Breast epithelium (tissue), 4 donors: Measurements from ENCODE around the gene SLC66A2. TPM values are rescaled to one million over a fixed set of nuclear protein-coding genes. Genes with fewer than 3 reads are reported as not detected.

ENCODE experiments used
- DNase-seq, 2 donors: peaks; one replicate each; pipeline ENCODE4 v3.0.0-alpha.2; 2019; ENCODE audit warnings: low spot score in 2 of 2
- H3K27ac ChIP-seq, 2 donors: fragments of 200-600 bp; sonication (generic) in 1 of 2; one replicate each; pipeline ENCODE4 v1.5.1; 2016 to 2019; ENCODE audit warnings: mild to moderate bottlenecking in 1 of 2
- H3K27me3 ChIP-seq, 2 donors: fragments of 200-600 bp; sonication (generic) in 1 of 2; one replicate each; pipeline versions ENCODE4 v1.5.1 to v1.6.0; 2017 to 2019; ENCODE audit warnings: control low read depth in 1 of 2, mild to moderate bottlenecking in 1 of 2
- H3K36me3 ChIP-seq: fragments of 200-600 bp; one replicate; pipeline ENCODE4 v1.5.1; 2019
- H3K4me1 ChIP-seq, 2 donors: fragments of 200-600 bp; sonication (generic); one replicate each; pipeline ENCODE4 v1.5.1; 2016 to 2019; ENCODE audit warnings: control low read depth in 1 of 2
- H3K4me3 ChIP-seq, 3 donors: fragments of 200-600 bp; sonication (generic); 1 replicate in 2 of 3; 2 replicates in 1 of 3; pipeline ENCODE4 v1.5.1; 2016 to 2019; ENCODE audit warnings: mild to moderate bottlenecking in 3 of 3, moderate library complexity in 2 of 3
- H3K9me3 ChIP-seq, 2 donors: fragments of 200-600 bp; sonication (generic) in 1 of 2; one replicate each; pipeline ENCODE4 v1.5.1; 2016 to 2019; ENCODE audit warnings: control low read depth in 1 of 2
- POLR2A ChIP-seq: fragments of 450-650 bp; IDR thresholded peaks from one replicate; pipeline ENCODE4 v1.6.1; 2016; ENCODE audit warnings: antibody characterized with exemption, mild to moderate bottlenecking, moderate library complexity
- POLR2AphosphoS5 ChIP-seq, 3 donors: sonication (generic); formaldehyde crosslinking; IDR thresholded peaks; one replicate each; pipeline ENCODE4 v1.6.1; 2017; ENCODE audit warnings: antibody characterized with exemption in 3 of 3
- intact Hi-C: fragments of 100-400 bp; cut with DNase I; formaldehyde crosslinking; loops from one replicate; pipeline ENCODE4 v1.15.1; 2023; ENCODE audit warnings: low total_unique reads
- total RNA-seq, 3 donors: library from RNA; depleted of rRNA; stranded (reverse); fragments of >200 nt; gene quantifications; one replicate each; pipeline ENCODE4 v1.1.0, GENCODE V29; 2016
- TF ChIP-seq, protein P1 (sequence below), 3 donors: fragments of 450-650 bp; IDR thresholded peaks; one replicate each; pipeline ENCODE4 v1.5.1; 2016 to 2017; ENCODE audit warnings: antibody characterized with exemption in 3 of 3, mild to moderate bottlenecking in 3 of 3, moderate library complexity in 3 of 3

The SLC66A2 gene
- total RNA-seq, 3 donors from 2014 or later: 45.2 to 141 (median 65.9) TPM

DNA sequence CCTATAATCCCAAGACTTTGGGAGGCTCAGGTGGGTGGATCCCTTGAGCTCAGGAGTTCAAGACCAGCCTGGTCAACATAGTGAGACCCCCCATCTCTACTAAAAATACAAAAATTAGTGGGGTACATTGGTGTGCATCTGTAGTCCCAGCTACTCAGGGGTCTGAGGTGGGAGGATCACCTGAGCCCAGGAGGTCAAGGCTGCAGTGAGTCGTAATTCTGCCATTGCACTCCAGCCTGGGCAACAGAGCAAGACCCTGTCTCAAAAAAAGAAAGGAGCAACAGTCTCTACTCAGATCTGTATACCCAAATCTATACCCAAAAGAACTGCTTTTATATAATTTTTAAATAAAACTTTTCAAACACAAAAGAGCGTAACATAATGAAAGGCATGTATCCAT, 7.5 kb upstream of the SLC66A2 start:
- no peak overlapping the region for H3K27ac ChIP-seq
- peaks cover 0 to 4% of the 10 kb centered on the region in 2 donors for H3K4me1 ChIP-seq
- TF ChIP-seq, protein P1, sequence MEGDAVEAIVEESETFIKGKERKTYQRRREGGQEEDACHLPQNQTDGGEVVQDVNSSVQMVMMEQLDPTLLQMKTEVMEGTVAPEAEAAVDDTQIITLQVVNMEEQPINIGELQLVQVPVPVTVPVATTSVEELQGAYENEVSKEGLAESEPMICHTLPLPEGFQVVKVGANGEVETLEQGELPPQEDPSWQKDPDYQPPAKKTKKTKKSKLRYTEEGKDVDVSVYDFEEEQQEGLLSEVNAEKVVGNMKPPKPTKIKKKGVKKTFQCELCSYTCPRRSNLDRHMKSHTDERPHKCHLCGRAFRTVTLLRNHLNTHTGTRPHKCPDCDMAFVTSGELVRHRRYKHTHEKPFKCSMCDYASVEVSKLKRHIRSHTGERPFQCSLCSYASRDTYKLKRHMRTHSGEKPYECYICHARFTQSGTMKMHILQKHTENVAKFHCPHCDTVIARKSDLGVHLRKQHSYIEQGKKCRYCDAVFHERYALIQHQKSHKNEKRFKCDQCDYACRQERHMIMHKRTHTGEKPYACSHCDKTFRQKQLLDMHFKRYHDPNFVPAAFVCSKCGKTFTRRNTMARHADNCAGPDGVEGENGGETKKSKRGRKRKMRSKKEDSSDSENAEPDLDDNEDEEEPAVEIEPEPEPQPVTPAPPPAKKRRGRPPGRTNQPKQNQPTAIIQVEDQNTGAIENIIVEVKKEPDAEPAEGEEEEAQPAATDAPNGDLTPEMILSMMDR (IDR thresholded peaks at IDR 0.05): no peak
- TF ChIP-seq POLR2AphosphoS5 (IDR thresholded peaks at IDR 0.05): no peak
- TF ChIP-seq POLR2A: no peak
- DNase-seq: no peak
- no peaks in the 10 kb centered on the region for H3K9me3 ChIP-seq
- no peaks in the 10 kb centered on the region for H3K27me3 ChIP-seq
- intact Hi-C loops: no loop called here
- H3K4me3 ChIP-seq: no peak overlapping the region
- H3K36me3 ChIP-seq: no peaks in the 10 kb centered on the region

DNA sequence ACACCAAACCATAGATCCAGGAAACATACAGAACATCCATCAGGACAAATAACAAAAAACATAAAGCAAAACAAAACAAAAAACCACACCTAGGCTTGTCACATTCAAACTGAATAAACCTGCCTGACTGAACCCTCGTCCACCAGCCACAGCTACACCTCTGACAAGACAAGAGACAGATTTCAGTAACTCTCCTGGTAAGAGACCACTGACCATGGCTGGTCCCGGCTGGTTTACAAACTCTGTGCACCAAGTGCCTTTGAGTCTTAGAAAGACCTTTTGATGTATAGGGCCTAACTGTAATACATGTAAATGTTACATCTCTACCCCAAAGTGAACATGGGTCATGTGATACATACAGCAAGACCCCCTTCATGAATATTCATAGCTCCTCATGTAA, 4.8 kb upstream of the SLC66A2 start:
- no peaks in the 10 kb centered on the region for H3K9me3 ChIP-seq
- no peak for TF ChIP-seq POLR2A
- TF ChIP-seq, protein P1 (IDR thresholded peaks at IDR 0.05): no peak
- no peak for TF ChIP-seq POLR2AphosphoS5 (IDR thresholded peaks at IDR 0.05)
- H3K4me3 ChIP-seq: no peak overlapping the region
- no peaks in the 10 kb centered on the region for H3K27me3 ChIP-seq
- no peak overlapping the region for H3K27ac ChIP-seq
- DNase-seq: no peak
- H3K36me3 ChIP-seq: no peaks in the 10 kb centered on the region
- no peaks in the 10 kb centered on the region for H3K4me1 ChIP-seq
- intact Hi-C loops: no loop called here

DNA sequence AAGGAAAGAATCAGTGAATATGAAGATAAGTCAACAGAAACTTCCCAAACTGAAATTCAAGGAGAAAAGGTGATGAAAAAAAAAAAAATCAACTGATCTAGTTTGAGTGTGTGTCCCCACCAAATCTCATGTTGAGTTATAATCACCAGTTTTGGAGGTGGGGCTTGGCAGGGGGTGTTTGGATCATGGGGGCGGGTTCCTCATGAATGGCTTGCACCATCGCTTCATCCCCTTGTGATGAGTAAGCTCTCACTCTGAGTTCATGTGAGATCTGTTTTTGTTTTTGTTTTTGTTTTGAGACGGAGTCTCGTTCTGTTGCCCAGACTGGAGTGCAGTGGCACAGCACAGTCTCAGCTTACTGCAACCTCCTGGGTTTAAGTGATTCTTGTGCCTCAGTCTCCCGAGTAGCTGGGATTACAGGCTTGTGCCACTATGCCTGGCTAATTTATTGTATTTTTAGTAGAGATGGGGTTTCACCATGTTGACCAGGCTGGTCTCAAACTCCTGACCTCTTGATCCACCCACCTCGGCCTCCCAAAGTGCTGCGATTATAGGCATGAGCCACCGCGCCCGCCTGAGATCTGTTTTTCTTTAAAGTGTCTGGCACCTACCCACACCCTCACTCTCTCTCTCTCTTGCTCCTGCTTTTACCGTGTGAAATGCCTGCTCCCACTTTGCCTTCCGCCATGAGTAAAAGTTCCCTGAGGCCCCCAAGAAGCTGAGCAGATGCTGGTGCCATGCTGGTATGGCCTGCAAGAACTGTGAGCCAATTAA, 4.0 kb upstream of the SLC66A2 start:
- no peak overlapping the region for H3K4me3 ChIP-seq
- H3K9me3 ChIP-seq: no peaks in the 10 kb centered on the region
- peak in 1 of 2 donors; percentile 9 for DNase-seq
- H3K36me3 ChIP-seq: no peaks in the 10 kb centered on the region
- TF ChIP-seq POLR2A (no peak), POLR2AphosphoS5 (IDR thresholded peaks at IDR 0.05) (no peak)
- TF ChIP-seq, protein P1 (IDR thresholded peaks at IDR 0.05): no peak
- no peaks in the 10 kb centered on the region for H3K4me1 ChIP-seq
- no peak overlapping the region for H3K27ac ChIP-seq
- H3K27me3 ChIP-seq: no peaks in the 10 kb centered on the region
- intact Hi-C loops: no loop called here

DNA sequence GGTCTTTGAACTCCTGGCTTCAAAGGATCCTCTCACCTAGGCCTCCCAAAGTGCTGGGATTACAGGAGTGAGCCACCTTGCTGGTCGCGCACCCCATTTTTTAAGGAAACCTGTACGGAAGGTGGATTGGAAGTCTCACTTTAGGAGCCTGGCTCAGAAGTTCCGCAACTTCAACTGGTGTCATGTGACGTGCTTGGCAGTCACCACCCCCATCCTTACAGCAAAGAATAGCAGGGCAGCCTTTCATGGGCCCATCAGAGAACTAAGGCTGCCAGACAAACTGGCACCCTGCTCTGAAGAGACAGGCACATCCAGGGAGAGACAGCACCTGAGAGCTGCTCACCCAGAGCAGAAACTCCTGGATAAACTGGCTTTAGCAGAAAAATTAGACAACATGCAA, 3.3 kb upstream of the SLC66A2 start:
- Histone ChIP-seq H3K27me3 (no peaks in the 10 kb centered on the region), H3K27ac (peak overlapping the region in 1 of 2 donors; percentile 40), H3K9me3 (no peaks in the 10 kb centered on the region), H3K4me3 (no peak overlapping the region), H3K4me1 (peaks cover 0 to 3% of the 10 kb centered on the region in 2 donors), H3K36me3 (no peaks in the 10 kb centered on the region)
- intact Hi-C loops: no loop called here
- DNase-seq: peak; percentile 12 to 15
- TF ChIP-seq, protein P1 (IDR thresholded peaks at IDR 0.05): no peak
- TF ChIP-seq POLR2AphosphoS5 (IDR thresholded peaks at IDR 0.05) (no peak), POLR2A (no peak)

DNA sequence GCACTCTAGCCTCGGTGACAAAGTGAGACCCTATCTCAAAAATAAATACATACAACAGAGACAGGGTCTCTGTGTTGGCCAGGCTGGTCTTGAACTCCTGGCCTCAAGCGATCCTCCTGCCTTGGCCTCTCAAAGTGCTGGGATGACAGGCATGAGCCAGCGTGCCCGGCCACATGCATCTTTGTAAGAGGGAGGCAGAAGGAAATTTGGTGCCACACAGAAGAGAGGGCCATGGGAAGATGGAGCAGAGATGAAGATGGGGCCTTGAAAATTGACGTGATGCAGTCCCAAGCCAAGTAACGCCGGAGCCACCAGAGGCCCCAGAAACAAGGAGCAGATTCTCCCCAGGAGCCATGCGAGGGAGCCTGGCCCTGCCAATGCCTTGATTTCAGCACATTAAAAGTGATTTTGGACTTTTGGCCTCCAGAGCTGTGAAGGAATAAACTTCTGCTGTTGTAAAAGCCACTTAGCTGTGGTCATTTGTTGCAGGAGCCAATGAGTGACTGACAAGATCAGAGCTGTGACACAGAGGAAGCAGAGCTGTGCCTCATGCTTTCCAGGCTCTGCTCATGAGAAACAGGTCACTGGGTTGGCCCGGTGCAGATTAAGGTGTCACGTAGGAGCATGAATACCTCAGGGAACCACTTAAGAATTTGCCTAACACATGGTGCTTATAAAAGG, 2.7 kb upstream of the SLC66A2 start:
- H3K27me3 ChIP-seq: no peaks in the 10 kb centered on the region
- TF ChIP-seq POLR2A: no peak
- TF ChIP-seq, protein P1 (IDR thresholded peaks at IDR 0.05): no peak
- no peak for TF ChIP-seq POLR2AphosphoS5 (IDR thresholded peaks at IDR 0.05)
- no peaks in the 10 kb centered on the region for H3K36me3 ChIP-seq
- H3K27ac ChIP-seq: peak overlapping the region in 1 of 2 donors; percentile 40
- intact Hi-C loops: no loop called here
- H3K9me3 ChIP-seq: no peaks in the 10 kb centered on the region
- no peak overlapping the region for H3K4me3 ChIP-seq
- peaks cover 0 to 10% of the 10 kb centered on the region in 2 donors for H3K4me1 ChIP-seq
- DNase-seq: peak; percentile 29 to 44
